ENCODE data around the gene FAF1.
"Not testable (repeated sequence)": the region's sequence is repeated elsewhere in the genome, so short reads cannot be mapped to it uniquely, and the experiment has no call there.

- TF ChIP-seq CTCF (IDR thresholded peaks at IDR 0.05 in 2 of 3, conservative IDR thresholded peaks at IDR 0.05 in 1 of 3; ENCODE audit: borderline replicate concordance in 1 of 3, insufficient read depth in 1 of 3, low read depth in 2 of 3, low read length in 2 of 3); POLR2AphosphoS5 (IDR thresholded peaks at IDR 0.05; ENCODE audit: low read depth, low read length); EGR1 (IDR thresholded peaks at IDR 0.05; ENCODE audit: low read depth); EZH2 (IDR thresholded peaks at IDR 0.05); EZH2phosphoT487 (IDR thresholded peaks at IDR 0.05; ENCODE audit: borderline replicate concordance); RAD21 (IDR thresholded peaks at IDR 0.05; ENCODE audit: low read depth); REST (IDR thresholded peaks at IDR 0.05; ENCODE audit: low read depth); CEBPB (IDR thresholded peaks at IDR 0.05; ENCODE audit: low read depth); ELF1 (IDR thresholded peaks at IDR 0.05; ENCODE audit: borderline replicate concordance, low read depth): not testable (repeated sequence)
Observed at GRCh38 chr1:50756543-50756942, 203.5 kb downstream of the FAF1 start.
